Activated B cell treated with CpG ODN at 0.5 μM for 24 hours (primary cell): ENCODE data around the gene SRBD1. TPM values are rescaled to one million over a fixed set of nuclear protein-coding genes. Genes with fewer than 3 reads are reported as not detected.

ENCODE experiments used
- ATAC-seq: fragments of 200-7000 bp; cut with Tn5 transposase; one replicate; pipeline ENCODE4 v1.10.0; 2021; ENCODE audit warnings: low read depth, mild to moderate bottlenecking, moderate library complexity
- CTCF ChIA-PET: fragments of 350-600 bp; sonication (Branson Sonifier 250); formaldehyde crosslinking; loops from one replicate; lab custom pipeline; 2021; ENCODE audit warnings: antibody characterized with exemption; lab: Charles Lee
- POLR2A ChIA-PET: fragments of 350-600 bp; sonication (Branson Sonifier 250); formaldehyde crosslinking; loops from one replicate; lab custom pipeline; 2021; ENCODE audit warnings: antibody characterized with exemption; lab: Charles Lee
- DNase-seq: peaks from one replicate; pipeline ENCODE4 v3.0.0; 2022
- H3K27ac Mint-ChIP-seq: one replicate; pipeline ENCODE4 v1.8.0; 2020; ENCODE audit warnings: mixed read lengths
- H3K27me3 Mint-ChIP-seq: one replicate; pipeline ENCODE4 v1.8.0; 2021; ENCODE audit warnings: mixed read lengths
- H3K36me3 Mint-ChIP-seq: one replicate; pipeline ENCODE4 v1.8.0; 2021; ENCODE audit warnings: low read depth, mixed read lengths
- H3K4me1 Mint-ChIP-seq: one replicate; pipeline ENCODE4 v1.8.0; 2021; ENCODE audit warnings: mixed read lengths
- H3K4me3 Mint-ChIP-seq: one replicate; pipeline ENCODE4 v1.8.0; 2020; ENCODE audit warnings: mild to moderate bottlenecking, mixed read lengths
- H3K9me3 Mint-ChIP-seq: one replicate; pipeline ENCODE4 v1.8.0; 2020; ENCODE audit warnings: mixed read lengths
- CTCF ChIP-seq: fragments of 200-600 bp; IDR thresholded peaks from one replicate; pipeline ENCODE4 v1.8.0; 2022; ENCODE audit warnings: antibody characterized with exemption, mild to moderate bottlenecking
- intact Hi-C: fragments of 100-400 bp; cut with micrococcal nuclease; formaldehyde crosslinking; loops from one replicate; pipeline ENCODE4 v1.15.1; 2024
- total RNA-seq: library from RNA; stranded (reverse); gene quantifications from 2 replicates; pipeline ENCODE4 v1.2.3, GENCODE V29; 2022

Gene SRBD1
- total RNA-seq, 1 donor from 2014 or later, result 20.2 TPM

DNA sequence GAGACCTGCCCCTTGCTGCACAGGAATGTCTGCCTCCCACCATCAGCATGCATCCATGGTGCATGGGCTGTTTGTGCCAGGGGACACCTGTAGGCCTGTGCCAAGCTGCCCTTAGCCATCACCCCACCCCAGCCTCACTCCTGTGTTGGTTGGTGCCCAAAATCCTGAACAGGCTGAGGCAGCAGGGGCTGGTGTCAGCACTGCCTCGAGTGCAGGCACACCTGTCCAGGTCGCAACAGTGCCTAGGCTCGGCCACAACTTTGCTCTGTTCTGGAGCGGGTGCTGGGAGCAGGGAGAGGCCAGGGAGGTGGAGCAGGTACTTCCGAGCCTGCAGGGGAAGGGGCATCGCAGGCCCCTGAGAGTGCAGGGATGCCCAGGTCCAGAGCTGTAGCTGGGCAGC, 69.1 kb downstream of the SRBD1 start:
- no peak for TF ChIP-seq CTCF
- Mint-ChIP-seq H3K27ac (no peak overlapping the region), H3K4me1 (no peaks in the 10 kb centered on the region), H3K9me3 (peaks cover 3% of the 10 kb centered on the region), H3K4me3 (no peak overlapping the region), H3K36me3 (peaks cover 72% of the 10 kb centered on the region), H3K27me3 (no peaks in the 10 kb centered on the region)
- ChIA-PET POLR2A (no interaction called here), CTCF (no interaction called here)
- ATAC-seq (no peak), DNase-seq (no peak)
- intact Hi-C loops, result no loop called here

DNA sequence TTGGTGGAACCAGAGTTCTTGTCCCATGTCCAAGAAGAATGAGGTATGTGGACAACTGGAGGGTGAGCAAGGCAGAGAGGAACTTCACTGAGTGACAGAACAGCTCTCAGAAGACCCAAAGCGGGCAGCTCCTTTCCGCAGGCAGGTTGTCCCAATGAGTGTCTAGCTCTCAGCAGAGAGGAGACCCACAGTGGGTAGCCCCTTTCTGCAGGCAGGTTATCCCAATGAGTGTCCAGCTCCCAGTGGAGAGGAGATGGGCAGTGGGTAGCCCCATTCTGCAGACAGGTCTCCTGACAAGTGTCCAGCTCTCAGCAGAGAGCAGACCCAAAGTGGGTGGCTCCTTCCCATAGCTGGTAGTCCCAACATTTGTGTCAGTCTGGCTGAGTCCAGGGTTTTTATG, 69.6 kb downstream of the SRBD1 start:
- CTCF ChIA-PET, result no interaction called here

DNA sequence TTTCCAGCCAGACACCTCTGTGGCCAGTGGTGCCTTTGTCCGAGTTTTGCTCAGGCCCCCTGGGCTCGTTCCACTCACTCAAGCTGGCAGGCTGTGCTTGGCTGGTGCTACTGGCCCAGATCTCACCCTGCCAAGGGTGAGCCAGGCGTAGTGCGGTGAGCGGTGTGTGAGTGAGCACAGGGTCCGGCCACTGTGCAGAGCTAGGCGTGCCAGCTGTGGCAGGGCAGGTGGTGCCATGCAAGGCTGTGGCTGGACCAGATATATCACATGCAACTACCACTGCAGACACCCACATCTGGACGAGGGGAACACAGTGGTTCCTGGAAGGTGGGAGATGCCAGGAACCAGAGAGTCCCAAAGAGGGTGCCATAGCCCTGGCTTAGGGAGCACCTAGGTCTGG, 70.1 kb downstream of the SRBD1 start:
- intact Hi-C loops, result no loop called here
- TF ChIP-seq CTCF, result no peak
- H3K36me3 Mint-ChIP-seq, result peaks cover 64% of the 10 kb centered on the region
- DNase-seq (no peak), ATAC-seq (no peak)
- CTCF ChIA-PET, result no interaction called here
- H3K27me3 Mint-ChIP-seq, result no peaks in the 10 kb centered on the region
- POLR2A ChIA-PET, result no interaction called here
- H3K4me1 Mint-ChIP-seq, result no peaks in the 10 kb centered on the region
- peaks cover 3% of the 10 kb centered on the region for H3K9me3 Mint-ChIP-seq
- H3K27ac Mint-ChIP-seq, result no peak overlapping the region
- no peak overlapping the region for H3K4me3 Mint-ChIP-seq

More for the DNA sequence above, 69.6 kb downstream of the SRBD1 start:
- no peak for DNase-seq
- Mint-ChIP-seq H3K4me3 (no peak overlapping the region), H3K9me3 (peaks cover 3% of the 10 kb centered on the region), H3K27me3 (no peaks in the 10 kb centered on the region), H3K36me3 (peaks cover 69% of the 10 kb centered on the region), H3K27ac (no peak overlapping the region), H3K4me1 (no peaks in the 10 kb centered on the region)
- ATAC-seq, result no peak
- POLR2A ChIA-PET, result no interaction called here
- no peak for TF ChIP-seq CTCF
- intact Hi-C loops, result no loop called here

GRCh38 chr2:45533771-45534170, 77.3 kb downstream of the SRBD1 start:
- intact Hi-C loops, result no loop called here
- no peaks in the 10 kb centered on the region for H3K27me3 Mint-ChIP-seq
- no peak for TF ChIP-seq CTCF

GRCh38 chr2:45532181-45532580, 78.9 kb downstream of the SRBD1 start:
- ChIA-PET CTCF (no interaction called here), POLR2A (no interaction called here)
- Mint-ChIP-seq H3K27ac (no peak overlapping the region), H3K4me3 (no peak overlapping the region), H3K27me3 (no peaks in the 10 kb centered on the region), H3K9me3 (no peaks in the 10 kb centered on the region), H3K36me3 (peaks cover 27% of the 10 kb centered on the region), H3K4me1 (no peaks in the 10 kb centered on the region)
- DNase-seq (no peak), ATAC-seq (no peak)
- no peak for TF ChIP-seq CTCF
- intact Hi-C loops, result no loop called here

More at GRCh38 chr2:45533771-45534170, 77.3 kb downstream of the SRBD1 start:
- ChIA-PET POLR2A (no interaction called here), CTCF (no interaction called here)
- Mint-ChIP-seq H3K4me1 (no peaks in the 10 kb centered on the region), H3K9me3 (no peaks in the 10 kb centered on the region), H3K36me3 (peaks cover 30% of the 10 kb centered on the region), H3K27ac (no peak overlapping the region), H3K4me3 (no peak overlapping the region)
- ATAC-seq, result no peak
- DNase-seq, result no peak
